ENCODE data around the gene FAM171A2.

FAM171A2 gene

GRCh38 chr17:44389723-44390202 is 26.1 kb upstream of the FAM171A2 start:
- ATAC-seq (replicated peaks; ENCODE audit: extremely low read depth, poor library complexity, severe bottlenecking) (no peak), DNase-seq (ENCODE audit: low spot score in 2 of 2) (no peak)
- Mint-ChIP-seq H3K36me3 (ENCODE audit: insufficient read depth) (no peaks in the 10 kb centered on the region), H3K4me1 (peaks cover 9% of the 10 kb centered on the region), H3K9me3 (no peaks in the 10 kb centered on the region), H3K27ac (ENCODE audit: low read depth) (no peak overlapping the region), H3K27me3 (peaks cover 5% of the 10 kb centered on the region), H3K4me3 (no peak overlapping the region)

- Mint-ChIP-seq H3K4me1 (peaks cover 9% of the 10 kb centered on the region), H3K9me3 (no peaks in the 10 kb centered on the region), H3K27ac (ENCODE audit: low read depth) (no peak within 1 kb of the TSS), H3K27me3 (peaks cover 10% of the 10 kb centered on the region), H3K36me3 (ENCODE audit: insufficient read depth) (no peaks in the 10 kb centered on the region), H3K4me3 (no peak within 1 kb of the TSS)
- DNase-seq (ENCODE audit: low spot score in 2 of 2) (no peak), ATAC-seq (replicated peaks; ENCODE audit: extremely low read depth, poor library complexity, severe bottlenecking) (no peak)
These were observed 25.6 kb upstream of the FAM171A2 start, which contains the start of gene ITGA2B for GRCh38 chr17:44389281-44389680. TSS of gene ITGA2B (minus strand) at chr17:44389649. CDS start at chr17:44389473, 176 bp downstream.

DNA sequence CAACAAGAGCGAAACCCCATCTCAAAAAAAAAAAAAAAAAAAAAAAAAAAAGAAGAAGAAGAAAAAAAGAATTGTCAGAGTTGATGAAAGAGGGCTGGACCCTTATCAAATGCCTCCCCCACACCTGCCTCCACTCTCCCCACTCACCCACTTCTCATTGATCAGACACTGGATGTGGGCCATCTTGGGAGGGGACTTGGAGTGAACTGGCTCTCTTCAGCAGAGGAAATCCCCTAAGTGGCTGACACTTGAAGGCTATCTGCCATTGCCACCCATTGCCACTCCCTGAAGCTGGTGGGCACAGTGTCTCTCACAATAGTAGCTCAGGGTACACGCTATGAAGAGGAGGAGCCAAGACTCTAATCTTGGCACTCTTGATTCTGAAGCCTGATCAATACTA is 24.2 kb upstream of the FAM171A2 start:
- H3K27ac Mint-ChIP-seq (ENCODE audit: low read depth) = no peak overlapping the region
- no peaks in the 10 kb centered on the region for H3K36me3 Mint-ChIP-seq (ENCODE audit: insufficient read depth)
- no peak for ATAC-seq (replicated peaks; ENCODE audit: extremely low read depth, poor library complexity, severe bottlenecking)
- H3K4me1 Mint-ChIP-seq = peaks cover 9% of the 10 kb centered on the region
- DNase-seq (ENCODE audit: low spot score in 2 of 2) = no peak
- no peak overlapping the region for H3K4me3 Mint-ChIP-seq
- no peaks in the 10 kb centered on the region for H3K9me3 Mint-ChIP-seq
- peaks cover 25% of the 10 kb centered on the region for H3K27me3 Mint-ChIP-seq

DNA sequence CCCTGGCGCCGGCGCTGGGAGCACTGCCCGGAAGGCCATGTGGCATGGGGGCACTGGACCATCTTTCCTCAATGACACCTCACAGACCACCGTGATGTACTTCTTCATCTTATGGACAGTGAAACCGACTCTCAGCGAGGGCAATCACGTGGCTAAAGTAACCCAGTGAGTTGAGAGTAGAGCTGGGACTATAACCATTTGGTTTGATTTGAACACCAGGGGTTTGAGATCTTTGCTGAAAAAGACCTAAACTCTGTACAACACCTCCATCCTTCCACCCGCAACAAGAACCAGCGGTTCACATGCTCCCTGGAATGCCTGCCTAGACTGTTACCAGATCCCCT is 22.5 kb upstream of the FAM171A2 start:
- Mint-ChIP-seq H3K4me1 (peaks cover 9% of the 10 kb centered on the region), H3K36me3 (ENCODE audit: insufficient read depth) (no peaks in the 10 kb centered on the region), H3K9me3 (no peaks in the 10 kb centered on the region), H3K4me3 (peak overlapping the region; percentile 76), H3K27ac (ENCODE audit: low read depth) (no peak overlapping the region), H3K27me3 (peaks cover 39% of the 10 kb centered on the region)
- no peak for DNase-seq (ENCODE audit: low spot score in 2 of 2)
- no peak for ATAC-seq (replicated peaks; ENCODE audit: extremely low read depth, poor library complexity, severe bottlenecking)

DNA sequence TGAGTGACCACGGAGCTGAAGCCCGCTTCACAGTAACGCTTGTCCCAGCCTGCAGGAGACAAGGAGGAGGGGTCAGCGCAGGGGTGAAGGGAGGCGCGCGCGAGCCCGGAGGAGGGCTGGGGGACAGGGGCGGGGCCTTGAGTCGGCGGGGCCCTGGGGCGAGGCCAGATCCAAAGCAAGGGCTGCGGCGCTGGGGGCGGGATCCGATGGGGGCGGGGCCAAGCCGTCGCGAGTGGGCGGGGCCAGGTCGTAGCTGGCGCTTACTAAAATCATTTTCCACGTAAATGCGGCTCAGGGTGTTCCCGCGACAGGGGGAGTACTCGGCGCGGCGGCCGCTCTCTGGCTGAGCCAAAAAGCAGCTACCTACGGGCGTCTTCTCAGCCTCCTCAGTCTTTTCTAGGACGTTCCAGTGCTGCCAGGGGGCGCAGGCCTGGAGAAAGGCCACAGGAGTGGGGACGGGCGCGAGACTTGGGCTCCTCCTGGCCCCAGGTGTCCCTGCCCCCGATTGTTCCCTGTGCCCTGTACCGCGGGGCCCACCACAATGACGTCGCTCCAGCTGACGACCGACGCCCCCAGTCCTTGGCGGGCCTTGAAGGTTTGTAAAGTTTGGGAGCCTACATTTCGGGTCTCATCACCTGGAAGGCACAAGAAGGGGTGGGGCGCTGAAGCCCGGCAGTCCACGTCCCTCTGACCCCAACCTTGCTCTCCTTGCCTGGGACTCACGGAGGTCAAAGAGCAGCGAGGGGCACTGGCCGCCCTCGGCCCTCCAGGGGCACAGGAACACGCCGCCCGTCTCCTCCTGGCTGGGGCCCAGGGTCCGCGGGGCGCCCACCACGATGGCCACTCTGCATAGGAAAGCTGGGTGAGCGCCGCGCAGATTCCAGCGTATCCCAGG is 21.9 kb upstream of the FAM171A2 start:
- peak overlapping the region; percentile 54 for H3K27ac Mint-ChIP-seq (ENCODE audit: low read depth)

GRCh38 chr17:44384823-44385286 is 21.2 kb upstream of the FAM171A2 start:
- peaks cover 39% of the 10 kb centered on the region for H3K27me3 Mint-ChIP-seq
- peaks cover 8% of the 10 kb centered on the region for H3K4me1 Mint-ChIP-seq
- peak overlapping the region; percentile 54 for H3K27ac Mint-ChIP-seq (ENCODE audit: low read depth)
- H3K4me3 Mint-ChIP-seq = peak overlapping the region; percentile 76
- ATAC-seq (replicated peaks; ENCODE audit: extremely low read depth, poor library complexity, severe bottlenecking) (no peak), DNase-seq (ENCODE audit: low spot score in 2 of 2) (no peak)
- no peaks in the 10 kb centered on the region for H3K9me3 Mint-ChIP-seq
- peaks cover 2% of the 10 kb centered on the region for H3K36me3 Mint-ChIP-seq (ENCODE audit: insufficient read depth)

More for the DNA sequence above, 21.9 kb upstream of the FAM171A2 start:
- H3K4me1 Mint-ChIP-seq = peaks cover 9% of the 10 kb centered on the region
- peak; percentile 84 for ATAC-seq (replicated peaks; ENCODE audit: extremely low read depth, poor library complexity, severe bottlenecking)
- peaks cover 39% of the 10 kb centered on the region for H3K27me3 Mint-ChIP-seq
- no peaks in the 10 kb centered on the region for H3K9me3 Mint-ChIP-seq
- peak; percentile 57 to 60 for DNase-seq (ENCODE audit: low spot score in 2 of 2)
- peak overlapping the region; percentile 76 for H3K4me3 Mint-ChIP-seq
- H3K36me3 Mint-ChIP-seq (ENCODE audit: insufficient read depth) = peaks cover 1% of the 10 kb centered on the region

DNA sequence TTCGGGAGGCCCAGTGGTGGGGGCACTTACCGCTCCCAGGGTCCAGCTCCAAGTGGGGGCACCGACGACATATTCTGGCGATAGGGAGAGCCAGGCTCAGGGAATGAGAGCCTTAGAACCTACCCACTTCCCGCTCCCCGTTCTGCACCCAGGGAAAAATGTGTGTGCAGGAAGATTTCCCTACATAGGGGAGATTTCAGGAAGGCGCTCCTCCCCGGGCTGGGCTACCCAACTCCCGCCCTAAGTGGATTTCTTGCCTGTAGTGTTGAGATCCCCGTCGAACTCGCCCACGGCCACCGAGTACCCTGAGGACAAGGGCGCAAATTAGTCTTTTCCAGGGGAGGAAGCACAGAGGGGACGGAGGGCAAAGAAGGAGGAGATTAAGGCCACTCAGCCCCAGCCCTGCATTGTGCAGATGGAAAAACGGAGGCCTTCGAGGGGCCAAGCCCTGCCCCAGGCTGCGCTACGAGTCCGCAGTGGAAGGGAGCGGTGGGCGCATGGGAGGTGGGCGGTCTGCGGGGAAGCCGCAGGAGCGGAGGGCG is 20.7 kb upstream of the FAM171A2 start:
- Mint-ChIP-seq H3K4me1 (peaks cover 3% of the 10 kb centered on the region), H3K9me3 (no peaks in the 10 kb centered on the region), H3K27me3 (peaks cover 39% of the 10 kb centered on the region), H3K27ac (ENCODE audit: low read depth) (peak overlapping the region; percentile 54), H3K4me3 (peak overlapping the region; percentile 76), H3K36me3 (ENCODE audit: insufficient read depth) (peaks cover 4% of the 10 kb centered on the region)
- DNase-seq (ENCODE audit: low spot score in 2 of 2) = no peak
- ATAC-seq (replicated peaks; ENCODE audit: extremely low read depth, poor library complexity, severe bottlenecking) = no peak

DNA sequence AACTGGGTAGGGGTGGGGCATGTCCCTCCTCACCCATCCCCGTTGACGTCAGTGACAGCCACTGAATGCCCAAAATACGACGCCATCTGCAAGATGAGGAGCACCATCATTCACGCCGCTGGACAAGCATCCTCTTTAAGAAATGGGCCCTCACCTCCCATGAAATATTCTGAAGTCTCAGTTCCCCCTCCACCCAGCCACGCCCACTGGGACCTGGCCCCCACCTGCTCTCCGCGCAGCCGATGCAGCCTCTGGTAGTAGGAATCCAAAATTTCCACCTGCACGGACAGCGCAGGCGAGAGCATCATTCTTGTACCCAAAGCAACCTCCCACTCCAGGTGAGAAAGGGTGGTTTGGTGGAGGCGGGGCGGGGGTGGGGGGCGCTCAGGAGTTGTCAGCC is 20.2 kb upstream of the FAM171A2 start:
- H3K4me3 Mint-ChIP-seq = peak overlapping the region; percentile 76
- no peaks in the 10 kb centered on the region for H3K4me1 Mint-ChIP-seq
- peaks cover 4% of the 10 kb centered on the region for H3K36me3 Mint-ChIP-seq (ENCODE audit: insufficient read depth)
- H3K27me3 Mint-ChIP-seq = peaks cover 39% of the 10 kb centered on the region
- DNase-seq (ENCODE audit: low spot score in 2 of 2) (no peak), ATAC-seq (replicated peaks; ENCODE audit: extremely low read depth, poor library complexity, severe bottlenecking) (no peak)
- no peaks in the 10 kb centered on the region for H3K9me3 Mint-ChIP-seq
- H3K27ac Mint-ChIP-seq (ENCODE audit: low read depth) = no peak overlapping the region

DNA sequence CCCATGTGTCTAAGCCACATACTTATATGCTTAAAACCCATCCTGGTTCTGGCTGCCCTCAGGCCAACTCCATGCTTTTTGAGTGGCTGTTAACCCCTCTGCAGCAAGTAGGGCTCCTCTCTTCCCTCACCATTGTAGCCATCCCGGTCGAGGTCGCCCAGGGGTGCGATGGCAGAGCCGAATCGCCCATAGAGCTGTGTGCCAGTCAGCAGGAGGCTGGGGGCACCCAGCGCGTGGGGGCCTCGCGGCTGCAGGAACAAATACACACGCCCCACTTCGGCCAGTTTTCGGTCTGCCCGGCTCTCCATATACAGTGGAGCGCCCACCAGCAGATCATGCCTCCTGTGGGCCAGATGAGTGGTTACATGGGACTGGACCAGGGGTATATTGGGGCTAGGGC is 19.7 kb upstream of the FAM171A2 start:
- Mint-ChIP-seq H3K27me3 (peaks cover 39% of the 10 kb centered on the region), H3K4me3 (no peak overlapping the region), H3K4me1 (no peaks in the 10 kb centered on the region), H3K27ac (ENCODE audit: low read depth) (no peak overlapping the region), H3K36me3 (ENCODE audit: insufficient read depth) (peaks cover 4% of the 10 kb centered on the region), H3K9me3 (no peaks in the 10 kb centered on the region)
- ATAC-seq (replicated peaks; ENCODE audit: extremely low read depth, poor library complexity, severe bottlenecking) = no peak
- no peak for DNase-seq (ENCODE audit: low spot score in 2 of 2)

DNA sequence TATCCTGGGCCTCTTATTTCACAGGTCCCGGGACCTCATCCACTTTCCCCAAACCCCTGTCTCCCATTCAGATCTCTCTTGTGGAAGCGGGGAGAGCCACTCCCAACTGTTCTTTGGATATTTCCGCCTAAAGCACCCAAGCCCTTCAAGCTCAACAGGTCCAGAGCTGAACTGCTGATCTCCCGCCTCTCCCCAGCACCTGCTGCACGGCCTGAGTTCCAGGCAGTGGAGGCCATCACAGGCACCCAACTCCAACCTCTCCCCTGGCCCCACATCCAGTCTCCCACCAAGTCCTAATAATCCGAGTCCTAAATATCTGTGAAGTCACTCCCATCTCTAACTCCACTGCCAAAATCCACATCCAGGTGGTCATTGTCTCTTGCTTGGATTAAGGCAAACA is 19.3 kb upstream of the FAM171A2 start:
- Mint-ChIP-seq H3K4me3 (no peak overlapping the region), H3K27ac (ENCODE audit: low read depth) (no peak overlapping the region), H3K4me1 (no peaks in the 10 kb centered on the region), H3K36me3 (ENCODE audit: insufficient read depth) (peaks cover 4% of the 10 kb centered on the region), H3K27me3 (peaks cover 39% of the 10 kb centered on the region), H3K9me3 (no peaks in the 10 kb centered on the region)
- ATAC-seq (replicated peaks; ENCODE audit: extremely low read depth, poor library complexity, severe bottlenecking) (no peak), DNase-seq (ENCODE audit: low spot score in 2 of 2) (no peak)

DNA sequence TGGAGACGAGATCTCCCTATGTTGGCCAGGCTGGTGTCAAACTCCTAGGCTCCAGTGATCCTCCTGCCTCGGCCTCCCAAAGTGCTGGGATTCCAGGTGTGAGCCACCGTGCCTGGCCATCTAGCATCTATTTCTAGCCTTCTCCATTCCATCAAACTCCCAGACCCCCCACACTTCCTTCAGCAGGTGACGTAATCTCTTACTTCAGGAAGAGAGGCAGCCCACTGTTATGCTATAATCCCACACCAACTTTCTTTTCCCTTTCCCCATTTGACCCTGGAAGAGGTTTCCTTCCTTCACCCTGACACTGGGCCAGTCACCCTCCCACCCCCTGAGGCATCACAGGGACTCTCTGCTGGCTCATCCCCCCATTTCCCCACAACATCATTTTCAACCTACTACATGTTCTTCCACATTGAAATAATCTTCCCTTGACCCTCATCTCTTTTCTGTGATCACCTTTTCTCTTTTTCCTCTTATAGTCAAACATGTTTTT is 18.2 kb upstream of the FAM171A2 start:
- Mint-ChIP-seq H3K36me3 (ENCODE audit: insufficient read depth) (peaks cover 4% of the 10 kb centered on the region), H3K9me3 (no peaks in the 10 kb centered on the region), H3K4me3 (no peak overlapping the region), H3K27ac (ENCODE audit: low read depth) (no peak overlapping the region), H3K27me3 (peaks cover 39% of the 10 kb centered on the region), H3K4me1 (no peaks in the 10 kb centered on the region)
- no peak for ATAC-seq (replicated peaks; ENCODE audit: extremely low read depth, poor library complexity, severe bottlenecking)
- no peak for DNase-seq (ENCODE audit: low spot score in 2 of 2)

GRCh38 chr17:44380767-44381166 is 17.1 kb upstream of the FAM171A2 start:
- Mint-ChIP-seq H3K36me3 (ENCODE audit: insufficient read depth) (peaks cover 4% of the 10 kb centered on the region), H3K4me1 (no peaks in the 10 kb centered on the region), H3K9me3 (no peaks in the 10 kb centered on the region), H3K4me3 (no peak overlapping the region), H3K27ac (ENCODE audit: low read depth) (no peak overlapping the region), H3K27me3 (peaks cover 44% of the 10 kb centered on the region)
- no peak for DNase-seq (ENCODE audit: low spot score in 2 of 2)
- no peak for ATAC-seq (replicated peaks; ENCODE audit: extremely low read depth, poor library complexity, severe bottlenecking)

DNA sequence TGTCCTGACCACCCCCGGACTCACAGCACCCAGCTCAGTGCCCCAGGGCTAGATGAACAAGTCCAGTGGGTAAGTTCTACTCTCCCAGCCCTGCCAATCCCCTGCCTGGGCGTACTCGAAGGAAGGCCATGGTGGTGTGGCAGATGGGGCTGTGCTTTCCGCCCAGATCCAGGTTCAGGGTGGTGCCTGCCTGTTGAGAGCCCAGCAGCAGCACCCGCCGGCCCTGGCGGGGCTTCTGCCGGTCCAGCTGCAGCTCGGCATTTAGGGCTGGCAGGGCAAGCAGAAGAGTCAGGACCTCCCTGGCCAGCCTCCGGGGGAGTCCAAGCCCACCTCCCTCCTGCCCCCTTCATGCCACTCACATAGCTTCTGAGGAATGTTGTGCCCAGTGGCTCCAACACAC is 16.2 kb upstream of the FAM171A2 start:
- H3K36me3 Mint-ChIP-seq (ENCODE audit: insufficient read depth) = peaks cover 4% of the 10 kb centered on the region
- peaks cover 42% of the 10 kb centered on the region for H3K27me3 Mint-ChIP-seq
- H3K4me1 Mint-ChIP-seq = no peaks in the 10 kb centered on the region
- ATAC-seq (replicated peaks; ENCODE audit: extremely low read depth, poor library complexity, severe bottlenecking) = no peak
- no peak overlapping the region for H3K4me3 Mint-ChIP-seq
- no peak for DNase-seq (ENCODE audit: low spot score in 2 of 2)
- no peak overlapping the region for H3K27ac Mint-ChIP-seq (ENCODE audit: low read depth)
- no peaks in the 10 kb centered on the region for H3K9me3 Mint-ChIP-seq
